D721Med (cell line): Measurements from ENCODE around the gene FZD8.
"Not testable (repeated sequence)": the region's sequence is repeated elsewhere in the genome, so short reads cannot be mapped to it uniquely, and the experiment has no call there.

Experiments
- DNase-seq: peaks from one replicate; pipeline ENCODE4 v3.0.0; 2011; ENCODE audit warnings: low spot score; ENCODE audit not compliant: insufficient read length
- FAIRE-seq: peaks from 2 replicates; lab custom pipeline; 2011; peaks lifted over from hg19 to GRCh38; lab: Jason Lieb, UNC
- TF ChIP-seq, protein P1 (sequence below): IDR thresholded peaks from 2 replicates; pipeline ENCODE4 v1.5.1; 2012; ENCODE audit warnings: mild to moderate bottlenecking, control low read depth; ENCODE audit not compliant: insufficient read depth; ENCODE audit errors: missing control alignments

Gene FZD8, protein sequence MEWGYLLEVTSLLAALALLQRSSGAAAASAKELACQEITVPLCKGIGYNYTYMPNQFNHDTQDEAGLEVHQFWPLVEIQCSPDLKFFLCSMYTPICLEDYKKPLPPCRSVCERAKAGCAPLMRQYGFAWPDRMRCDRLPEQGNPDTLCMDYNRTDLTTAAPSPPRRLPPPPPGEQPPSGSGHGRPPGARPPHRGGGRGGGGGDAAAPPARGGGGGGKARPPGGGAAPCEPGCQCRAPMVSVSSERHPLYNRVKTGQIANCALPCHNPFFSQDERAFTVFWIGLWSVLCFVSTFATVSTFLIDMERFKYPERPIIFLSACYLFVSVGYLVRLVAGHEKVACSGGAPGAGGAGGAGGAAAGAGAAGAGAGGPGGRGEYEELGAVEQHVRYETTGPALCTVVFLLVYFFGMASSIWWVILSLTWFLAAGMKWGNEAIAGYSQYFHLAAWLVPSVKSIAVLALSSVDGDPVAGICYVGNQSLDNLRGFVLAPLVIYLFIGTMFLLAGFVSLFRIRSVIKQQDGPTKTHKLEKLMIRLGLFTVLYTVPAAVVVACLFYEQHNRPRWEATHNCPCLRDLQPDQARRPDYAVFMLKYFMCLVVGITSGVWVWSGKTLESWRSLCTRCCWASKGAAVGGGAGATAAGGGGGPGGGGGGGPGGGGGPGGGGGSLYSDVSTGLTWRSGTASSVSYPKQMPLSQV

DNA sequence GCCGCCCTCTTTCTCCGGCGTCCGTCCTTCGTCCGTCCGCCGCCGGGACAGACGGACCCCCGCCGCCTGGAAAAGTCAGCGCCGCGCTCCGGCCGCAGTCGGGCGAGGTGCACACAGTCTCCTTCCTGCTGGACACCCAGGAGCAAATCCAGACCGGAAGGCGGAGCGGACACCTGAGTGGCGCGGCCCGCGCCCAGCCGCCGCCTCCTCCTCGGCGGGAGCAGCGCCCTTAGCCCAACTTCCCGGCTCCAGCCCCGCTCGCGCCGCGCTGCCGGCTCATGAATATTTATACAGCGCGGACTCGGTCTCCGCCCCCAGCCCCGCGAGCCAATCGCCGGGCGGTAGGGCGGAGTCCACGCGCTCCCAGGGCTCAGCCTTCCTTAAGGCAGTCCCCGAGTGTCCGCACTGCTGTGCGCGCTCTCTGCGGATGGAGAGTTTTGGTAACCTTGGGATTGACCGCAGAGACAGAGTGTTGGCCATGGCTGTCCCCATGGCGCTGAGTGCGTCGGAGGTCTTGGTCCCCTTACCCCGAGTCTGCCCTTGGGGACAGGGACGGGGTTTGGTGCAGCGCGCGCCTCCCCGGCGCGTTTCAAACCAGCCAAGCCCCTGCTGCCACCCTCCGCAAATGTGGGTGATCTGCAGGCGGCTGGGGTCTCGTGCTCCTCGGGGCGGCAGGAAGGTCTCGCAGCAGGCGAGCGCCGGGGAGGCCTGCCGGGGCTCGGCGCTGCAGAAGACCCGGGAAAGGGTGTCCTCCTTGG is at the start of gene FZD8:
FZD8 (minus strand) TSS at position 262 of the 758 bp plus-strand sequence. CDS start 867 bp downstream, outside the sequence.
- TF ChIP-seq, protein P1, sequence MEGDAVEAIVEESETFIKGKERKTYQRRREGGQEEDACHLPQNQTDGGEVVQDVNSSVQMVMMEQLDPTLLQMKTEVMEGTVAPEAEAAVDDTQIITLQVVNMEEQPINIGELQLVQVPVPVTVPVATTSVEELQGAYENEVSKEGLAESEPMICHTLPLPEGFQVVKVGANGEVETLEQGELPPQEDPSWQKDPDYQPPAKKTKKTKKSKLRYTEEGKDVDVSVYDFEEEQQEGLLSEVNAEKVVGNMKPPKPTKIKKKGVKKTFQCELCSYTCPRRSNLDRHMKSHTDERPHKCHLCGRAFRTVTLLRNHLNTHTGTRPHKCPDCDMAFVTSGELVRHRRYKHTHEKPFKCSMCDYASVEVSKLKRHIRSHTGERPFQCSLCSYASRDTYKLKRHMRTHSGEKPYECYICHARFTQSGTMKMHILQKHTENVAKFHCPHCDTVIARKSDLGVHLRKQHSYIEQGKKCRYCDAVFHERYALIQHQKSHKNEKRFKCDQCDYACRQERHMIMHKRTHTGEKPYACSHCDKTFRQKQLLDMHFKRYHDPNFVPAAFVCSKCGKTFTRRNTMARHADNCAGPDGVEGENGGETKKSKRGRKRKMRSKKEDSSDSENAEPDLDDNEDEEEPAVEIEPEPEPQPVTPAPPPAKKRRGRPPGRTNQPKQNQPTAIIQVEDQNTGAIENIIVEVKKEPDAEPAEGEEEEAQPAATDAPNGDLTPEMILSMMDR, result no peak
- DNase-seq (peak; percentile 76), FAIRE-seq (no peak)

DNA sequence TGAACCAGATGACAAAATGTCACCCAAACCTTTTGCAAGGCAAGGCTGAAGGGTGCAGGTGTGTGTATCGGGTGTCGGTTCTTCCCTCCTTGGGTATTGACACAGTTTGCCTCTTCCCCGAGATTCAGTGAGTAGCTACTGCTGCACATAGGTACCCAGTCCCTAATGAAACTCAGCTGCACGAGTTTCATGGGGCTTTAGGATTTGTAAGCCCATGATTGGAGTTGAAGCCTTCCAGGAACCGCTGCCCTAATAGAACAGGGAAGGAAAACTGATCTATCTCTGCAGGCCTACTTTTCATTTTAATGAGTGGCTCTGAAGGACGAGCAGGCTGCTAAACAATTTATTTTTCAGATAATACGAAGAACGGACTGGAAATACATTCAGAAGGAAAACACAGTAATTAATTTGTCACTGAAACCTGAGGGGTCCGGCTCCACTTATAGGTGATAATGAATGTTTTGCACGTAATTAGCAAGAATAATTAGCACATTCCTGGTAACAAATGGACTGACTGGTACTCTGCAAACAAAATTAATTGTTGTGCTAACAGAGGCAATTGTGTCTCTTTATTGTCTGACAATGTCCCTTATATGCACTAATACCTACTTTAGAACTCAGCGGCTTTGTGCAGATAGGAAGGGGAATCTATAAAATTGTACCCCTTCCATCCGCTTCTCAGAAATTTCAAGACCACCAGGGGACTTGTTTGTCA is 49.6 kb upstream of the FZD8 start:
- DNase-seq, result no peak
- no peak for FAIRE-seq
- TF ChIP-seq, protein P1, result no peak

DNA sequence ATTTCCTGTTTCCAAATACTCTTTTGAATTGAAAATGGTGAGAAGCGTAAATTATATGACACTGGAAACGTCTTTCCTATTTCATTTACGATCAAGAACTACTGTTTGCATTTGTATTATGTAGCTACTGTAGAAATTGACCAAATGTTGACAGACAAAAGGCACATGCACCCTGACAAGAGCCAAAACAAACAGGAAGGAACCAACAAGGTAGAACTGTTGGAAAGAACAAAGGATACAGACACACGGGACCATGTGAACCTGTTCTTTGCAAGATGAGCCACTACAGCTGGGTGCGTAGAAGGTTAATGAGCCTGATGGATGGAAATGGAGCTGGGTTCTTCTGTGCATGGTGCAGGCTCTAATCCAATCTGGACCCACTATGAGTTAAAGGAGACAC is 48.4 kb upstream of the FZD8 start:
- TF ChIP-seq, protein P1, result no peak
- FAIRE-seq, result no peak
- no peak for DNase-seq

DNA sequence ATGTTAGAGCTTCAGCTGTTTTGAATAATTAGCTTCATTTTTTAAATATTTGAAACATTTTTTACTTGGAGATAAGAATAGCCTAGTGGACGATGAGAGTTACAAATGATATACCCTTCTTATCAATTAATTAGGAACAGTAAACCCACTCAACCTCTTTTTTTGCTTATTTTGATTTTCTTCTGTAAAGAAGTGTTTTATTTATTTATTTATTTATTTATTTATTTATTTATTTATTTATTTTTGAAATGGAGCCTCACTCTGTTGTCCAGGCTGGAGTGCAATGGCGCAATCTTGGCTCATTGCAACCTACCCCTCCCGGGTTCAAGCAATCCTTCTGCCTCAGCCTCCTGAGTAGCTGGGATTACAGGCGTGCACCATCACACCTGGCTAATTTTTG is 43.8 kb upstream of the FZD8 start:
- not testable (repeated sequence) for FAIRE-seq, DNase-seq

DNA sequence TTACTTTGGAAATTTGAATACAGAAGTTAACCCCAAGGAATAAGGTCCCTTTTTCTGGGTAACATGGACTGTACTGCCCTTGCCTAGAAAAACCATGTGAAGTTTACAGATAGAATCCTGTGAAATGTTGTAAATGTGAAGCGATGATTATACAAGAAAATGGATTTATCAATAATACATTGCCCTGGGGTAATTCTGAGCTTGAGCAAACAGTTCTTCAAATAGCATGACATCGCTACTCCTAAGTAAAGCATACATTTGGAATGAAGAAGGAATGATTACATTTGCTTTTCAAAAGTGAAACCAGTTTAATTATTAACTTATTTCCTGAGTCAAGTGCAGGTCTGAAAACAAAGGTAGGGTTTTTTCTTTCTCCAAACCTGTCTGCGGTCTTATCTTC is 43.3 kb upstream of the FZD8 start:
- no peak for FAIRE-seq
- TF ChIP-seq, protein P1, result no peak
- no peak for DNase-seq

DNA sequence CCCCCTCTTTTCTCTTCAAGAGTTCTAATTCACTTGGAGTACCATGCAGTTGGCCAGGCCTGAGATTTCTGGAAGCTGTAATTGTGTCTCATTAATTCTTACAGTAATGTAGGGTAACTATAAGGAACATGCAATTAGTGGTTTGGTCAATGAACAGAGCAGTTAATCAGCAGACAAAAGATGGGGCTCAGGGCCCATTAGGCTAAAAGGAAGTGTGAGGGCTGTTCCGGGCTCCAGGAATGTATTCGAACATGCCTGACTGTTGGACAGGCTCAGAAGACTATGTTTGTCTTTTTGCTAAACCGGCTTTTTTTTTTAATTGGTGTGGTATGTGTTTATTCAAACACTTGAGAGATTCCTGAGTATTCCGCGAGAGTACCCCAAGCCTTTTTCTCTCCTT is 42.5 kb upstream of the FZD8 start:
- TF ChIP-seq, protein P1, result no peak
- no peak for DNase-seq
- no peak for FAIRE-seq

DNA sequence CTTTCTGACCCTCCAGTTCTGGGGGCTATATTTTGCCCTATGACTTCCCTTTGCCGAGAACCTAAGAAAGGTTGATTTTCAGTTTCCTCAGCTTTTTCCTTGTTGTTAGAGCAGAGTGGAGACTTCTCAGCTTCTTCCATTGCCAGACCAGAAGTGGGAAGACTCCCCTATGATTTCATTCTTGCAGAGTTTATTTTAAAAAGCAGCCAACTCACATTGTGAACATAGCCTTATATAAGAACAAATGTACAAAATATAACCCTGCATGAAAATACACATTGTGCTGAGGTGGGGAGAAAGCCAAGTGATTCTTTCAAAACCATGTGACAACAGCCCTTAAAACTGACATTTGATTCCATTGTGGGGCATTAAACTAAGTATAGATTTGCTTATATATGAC is 33.8 kb upstream of the FZD8 start:
- TF ChIP-seq, protein P1, result no peak
- FAIRE-seq, result no peak

More for the DNA sequence above, 33.8 kb upstream of the FZD8 start:
- DNase-seq, result no peak
